Activated T-helper 1 cell treated with anti-CD3 and anti-CD28 coated beads, Interleukin-12 subunit alpha, Interleukin-12 subunit beta, Interleukin-2, Interleukin-4 antibody, amounts not matched to agents 30 ng/mL and 10 ng/mL and 1 ng/mL, durations not matched to agents 14 hours and 24 hours and 36 hours (primary cell): Measurements from ENCODE around the gene CORO1C. TPM values are rescaled to one million over a fixed set of nuclear protein-coding genes. Genes with fewer than 3 reads are reported as not detected.
"Not testable (repeated sequence)": the region's sequence is repeated elsewhere in the genome, so short reads cannot be mapped to it uniquely, and the experiment has no call there.

Experiments used
- DNase-seq: peaks from one replicate; pipeline ENCODE4 v3.0.0; 2021; ENCODE audit warnings: low spot score
- H3K27ac Mint-ChIP-seq: one replicate; pipeline ENCODE4 v1.8.0; 2021; ENCODE audit warnings: mild to moderate bottlenecking, mixed read lengths
- H3K27me3 Mint-ChIP-seq: one replicate; pipeline ENCODE4 v1.8.0; 2022; ENCODE audit warnings: mild to moderate bottlenecking, moderate library complexity, mixed read lengths; ENCODE audit not compliant: insufficient read depth
- H3K36me3 Mint-ChIP-seq: one replicate; pipeline ENCODE4 v1.8.0; 2021; ENCODE audit warnings: low read depth, mixed read lengths
- H3K4me1 Mint-ChIP-seq: one replicate; pipeline ENCODE4 v1.8.0; 2021; ENCODE audit warnings: low read depth, mixed read lengths
- H3K4me3 Mint-ChIP-seq: one replicate; pipeline ENCODE4 v1.8.0; 2021; ENCODE audit warnings: mild to moderate bottlenecking, moderate library complexity, mixed read lengths
- H3K9me3 Mint-ChIP-seq: one replicate; pipeline ENCODE4 v1.8.0; 2021; ENCODE audit warnings: mixed read lengths
- intact Hi-C: fragments of 100-400 bp; cut with micrococcal nuclease; formaldehyde crosslinking; loops from one replicate; pipeline ENCODE4 v1.15.1; 2024
- total RNA-seq: library from RNA; stranded (reverse); gene quantifications from 2 replicates; pipeline ENCODE4 v1.2.3, GENCODE V29; 2022

Gene CORO1C
- total RNA-seq, 1 donor from 2014 or later, result 46.1 TPM

- H3K9me3 Mint-ChIP-seq, result no peaks in the 10 kb centered on the region
- peaks cover 12% of the 10 kb centered on the region for H3K27me3 Mint-ChIP-seq
- no peak for DNase-seq
- H3K27ac Mint-ChIP-seq, result no peak overlapping the region
- no peaks in the 10 kb centered on the region for H3K36me3 Mint-ChIP-seq
- intact Hi-C loops, result no loop called here
- H3K4me3 Mint-ChIP-seq, result no peak overlapping the region
- H3K4me1 Mint-ChIP-seq, result no peaks in the 10 kb centered on the region
Measured at GRCh38 chr12:108766294-108766693, 35.0 kb upstream of the CORO1C start.

- peaks cover 14% of the 10 kb centered on the region for H3K27me3 Mint-ChIP-seq
- no peaks in the 10 kb centered on the region for H3K9me3 Mint-ChIP-seq
- no peak overlapping the region for H3K4me3 Mint-ChIP-seq
- no peaks in the 10 kb centered on the region for H3K4me1 Mint-ChIP-seq
- intact Hi-C loops, result no loop called here
- H3K36me3 Mint-ChIP-seq, result no peaks in the 10 kb centered on the region
- no peak for DNase-seq
- H3K27ac Mint-ChIP-seq, result no peak overlapping the region
Measured at GRCh38 chr12:108765289-108765764, 34.0 kb upstream of the CORO1C start.

GRCh38 chr12:108764540-108765288 is 33.4 kb upstream of the CORO1C start:
- DNase-seq, result no peak
- Mint-ChIP-seq H3K4me3 (no peak overlapping the region), H3K36me3 (no peaks in the 10 kb centered on the region), H3K9me3 (no peaks in the 10 kb centered on the region), H3K27ac (no peak overlapping the region), H3K4me1 (no peaks in the 10 kb centered on the region), H3K27me3 (peaks cover 14% of the 10 kb centered on the region)
- intact Hi-C loops, result no loop called here

GRCh38 chr12:108761226-108761625 is 29.9 kb upstream of the CORO1C start:
- no peak overlapping the region for H3K4me3 Mint-ChIP-seq
- H3K27me3 Mint-ChIP-seq, result peaks cover 5% of the 10 kb centered on the region
- H3K27ac Mint-ChIP-seq, result no peak overlapping the region
- H3K9me3 Mint-ChIP-seq, result no peaks in the 10 kb centered on the region
- intact Hi-C loops, result no loop called here
- H3K36me3 Mint-ChIP-seq, result no peaks in the 10 kb centered on the region
- H3K4me1 Mint-ChIP-seq, result no peaks in the 10 kb centered on the region
- no peak for DNase-seq

- intact Hi-C loops, result no loop called here
Measured at GRCh38 chr12:108759924-108760323, 28.6 kb upstream of the CORO1C start.

GRCh38 chr12:108757856-108758255 is 26.5 kb upstream of the CORO1C start:
- no peak for DNase-seq
- no peak overlapping the region for H3K4me3 Mint-ChIP-seq
- H3K27ac Mint-ChIP-seq, result no peak overlapping the region
- no peaks in the 10 kb centered on the region for H3K36me3 Mint-ChIP-seq
- no peaks in the 10 kb centered on the region for H3K4me1 Mint-ChIP-seq
- intact Hi-C loops, result no loop called here
- peaks cover 5% of the 10 kb centered on the region for H3K27me3 Mint-ChIP-seq
- H3K9me3 Mint-ChIP-seq, result no peaks in the 10 kb centered on the region

More at GRCh38 chr12:108759924-108760323, 28.6 kb upstream of the CORO1C start:
- Mint-ChIP-seq H3K9me3 (no peaks in the 10 kb centered on the region), H3K4me3 (no peak overlapping the region), H3K36me3 (no peaks in the 10 kb centered on the region), H3K27ac (no peak overlapping the region), H3K4me1 (no peaks in the 10 kb centered on the region), H3K27me3 (peaks cover 5% of the 10 kb centered on the region)
- DNase-seq, result no peak

GRCh38 chr12:108756421-108756820 is 25.1 kb upstream of the CORO1C start:
- Mint-ChIP-seq H3K27me3 (peaks cover 5% of the 10 kb centered on the region), H3K4me3 (no peak overlapping the region), H3K4me1 (no peaks in the 10 kb centered on the region), H3K27ac (no peak overlapping the region), H3K36me3 (no peaks in the 10 kb centered on the region), H3K9me3 (no peaks in the 10 kb centered on the region)
- intact Hi-C loops, result no loop called here
- DNase-seq, result no peak

- no peak overlapping the region for H3K27ac Mint-ChIP-seq
- H3K36me3 Mint-ChIP-seq, result no peaks in the 10 kb centered on the region
- no peaks in the 10 kb centered on the region for H3K9me3 Mint-ChIP-seq
- intact Hi-C loops, result no loop called here
- H3K4me1 Mint-ChIP-seq, result no peaks in the 10 kb centered on the region
- peaks cover 2% of the 10 kb centered on the region for H3K27me3 Mint-ChIP-seq
- H3K4me3 Mint-ChIP-seq, result no peak overlapping the region
- DNase-seq, result no peak
Measured at GRCh38 chr12:108755481-108755880, 24.2 kb upstream of the CORO1C start.

GRCh38 chr12:108753976-108754375 is 22.7 kb upstream of the CORO1C start:
- intact Hi-C loops, result no loop called here
- no peak for DNase-seq
- H3K4me3 Mint-ChIP-seq, result no peak overlapping the region
- H3K36me3 Mint-ChIP-seq, result no peaks in the 10 kb centered on the region
- H3K9me3 Mint-ChIP-seq, result no peaks in the 10 kb centered on the region
- no peaks in the 10 kb centered on the region for H3K27me3 Mint-ChIP-seq
- H3K27ac Mint-ChIP-seq, result no peak overlapping the region
- no peaks in the 10 kb centered on the region for H3K4me1 Mint-ChIP-seq

- Mint-ChIP-seq H3K36me3 (no peaks in the 10 kb centered on the region), H3K4me3 (no peak overlapping the region), H3K27ac (no peak overlapping the region), H3K9me3 (no peaks in the 10 kb centered on the region), H3K27me3 (peaks cover under 1% of the 10 kb centered on the region), H3K4me1 (no peaks in the 10 kb centered on the region)
- intact Hi-C loops, result no loop called here
- no peak for DNase-seq
Measured at GRCh38 chr12:108752387-108752786, 21.1 kb upstream of the CORO1C start.

- intact Hi-C loops, result no loop called here
- peaks cover 3% of the 10 kb centered on the region for H3K27me3 Mint-ChIP-seq
- no peak for DNase-seq
- H3K27ac Mint-ChIP-seq, result no peak overlapping the region
- no peaks in the 10 kb centered on the region for H3K4me1 Mint-ChIP-seq
- H3K4me3 Mint-ChIP-seq, result no peak overlapping the region
- no peaks in the 10 kb centered on the region for H3K36me3 Mint-ChIP-seq
- H3K9me3 Mint-ChIP-seq, result no peaks in the 10 kb centered on the region
Measured at GRCh38 chr12:108751821-108752220, 20.5 kb upstream of the CORO1C start.

GRCh38 chr12:108751003-108751402 is 19.7 kb upstream of the CORO1C start:
- intact Hi-C loops, H3K4me3 Mint-ChIP-seq: not testable (repeated sequence)

GRCh38 chr12:108750526-108750925 is 19.2 kb upstream of the CORO1C start:
- no peaks in the 10 kb centered on the region for H3K9me3 Mint-ChIP-seq
- H3K36me3 Mint-ChIP-seq, result no peaks in the 10 kb centered on the region
- H3K27me3 Mint-ChIP-seq, result peaks cover 3% of the 10 kb centered on the region
- no peak for DNase-seq
- H3K4me1 Mint-ChIP-seq, result no peaks in the 10 kb centered on the region
- no peak overlapping the region for H3K4me3 Mint-ChIP-seq
- H3K27ac Mint-ChIP-seq, result no peak overlapping the region
- intact Hi-C loops, result no loop called here

More at GRCh38 chr12:108751003-108751402, 19.7 kb upstream of the CORO1C start:
- DNase-seq, H3K27ac Mint-ChIP-seq, H3K27me3 Mint-ChIP-seq, H3K9me3 Mint-ChIP-seq, H3K36me3 Mint-ChIP-seq, H3K4me1 Mint-ChIP-seq: not testable (repeated sequence)

GRCh38 chr12:108747563-108747962 is 16.2 kb upstream of the CORO1C start:
- H3K27ac Mint-ChIP-seq, result no peak overlapping the region
- no peak for DNase-seq
- H3K36me3 Mint-ChIP-seq, result no peaks in the 10 kb centered on the region
- H3K4me3 Mint-ChIP-seq, result no peak overlapping the region
- no peaks in the 10 kb centered on the region for H3K4me1 Mint-ChIP-seq
- intact Hi-C loops, result no loop called here
- peaks cover 4% of the 10 kb centered on the region for H3K27me3 Mint-ChIP-seq
- no peaks in the 10 kb centered on the region for H3K9me3 Mint-ChIP-seq
